Measurements from ENCODE around the gene S100A10.

DNA sequence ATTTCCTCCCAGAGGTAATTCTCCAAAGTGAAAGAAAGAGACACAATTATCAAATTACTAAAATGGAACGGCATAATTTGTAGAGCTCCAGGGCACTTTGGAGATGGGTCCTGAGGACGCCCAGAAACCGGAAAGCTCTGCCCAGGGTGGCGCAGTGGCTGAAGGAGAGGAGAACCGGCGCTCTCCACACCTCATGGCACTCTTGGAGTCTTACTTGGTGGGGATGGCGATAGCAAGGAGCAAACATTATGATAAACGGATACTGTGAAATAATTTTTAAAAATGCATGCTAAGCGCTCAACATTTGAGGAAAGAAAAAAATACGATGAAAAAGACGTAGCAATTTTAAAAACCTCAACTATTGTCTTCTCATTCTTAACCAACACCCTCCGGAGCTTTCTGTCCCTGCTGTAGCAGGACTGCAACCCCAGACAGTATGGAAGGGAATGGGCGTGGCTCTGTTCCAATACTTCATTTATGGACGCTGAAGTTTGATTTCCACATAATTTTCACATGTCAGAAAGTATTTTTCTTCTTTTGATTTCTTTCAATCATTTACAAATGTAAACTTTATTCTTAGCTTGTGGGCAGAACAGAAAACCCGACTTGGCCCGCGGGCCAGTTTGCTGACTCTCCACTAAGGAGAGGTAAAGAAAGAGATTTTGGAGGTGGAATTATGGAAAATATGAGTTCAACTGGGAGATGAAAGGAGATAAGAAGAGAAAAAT lies 42.0 kb upstream of the S100A10 start:
- TF ChIP-seq, protein P1, sequence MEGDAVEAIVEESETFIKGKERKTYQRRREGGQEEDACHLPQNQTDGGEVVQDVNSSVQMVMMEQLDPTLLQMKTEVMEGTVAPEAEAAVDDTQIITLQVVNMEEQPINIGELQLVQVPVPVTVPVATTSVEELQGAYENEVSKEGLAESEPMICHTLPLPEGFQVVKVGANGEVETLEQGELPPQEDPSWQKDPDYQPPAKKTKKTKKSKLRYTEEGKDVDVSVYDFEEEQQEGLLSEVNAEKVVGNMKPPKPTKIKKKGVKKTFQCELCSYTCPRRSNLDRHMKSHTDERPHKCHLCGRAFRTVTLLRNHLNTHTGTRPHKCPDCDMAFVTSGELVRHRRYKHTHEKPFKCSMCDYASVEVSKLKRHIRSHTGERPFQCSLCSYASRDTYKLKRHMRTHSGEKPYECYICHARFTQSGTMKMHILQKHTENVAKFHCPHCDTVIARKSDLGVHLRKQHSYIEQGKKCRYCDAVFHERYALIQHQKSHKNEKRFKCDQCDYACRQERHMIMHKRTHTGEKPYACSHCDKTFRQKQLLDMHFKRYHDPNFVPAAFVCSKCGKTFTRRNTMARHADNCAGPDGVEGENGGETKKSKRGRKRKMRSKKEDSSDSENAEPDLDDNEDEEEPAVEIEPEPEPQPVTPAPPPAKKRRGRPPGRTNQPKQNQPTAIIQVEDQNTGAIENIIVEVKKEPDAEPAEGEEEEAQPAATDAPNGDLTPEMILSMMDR (IDR thresholded peaks at IDR 0.05): no peak
- TF ChIP-seq POLR2AphosphoS5 (IDR thresholded peaks at IDR 0.05): no peak
- no peak for TF ChIP-seq POLR2A (IDR thresholded peaks at IDR 0.05)
